ENCODE results near the gene GPS1.

Gene GPS1

GRCh38 chr17:82051776-82052637 is at the start of gene GPS1, which contains the start of gene RFNG:
Gene GPS1, plus strand, starts transcription at chr17:82051898. Its CDS starts 34 bp downstream, at chr17:82051932.
Gene RFNG, minus strand, starts transcription at chr17:82051811. Its CDS starts 45 bp downstream, at chr17:82051766.
- FAIRE-seq (no peak), DNase-seq (ENCODE audit: insufficient read length, low spot score) (peak; percentile 90)
- peak; percentile 61; the same call in 1 of the 2 replicates for TF ChIP-seq POLR2A (IDR thresholded peaks at IDR 0.05; ENCODE audit: low read depth, low read length)

- FAIRE-seq (no peak), DNase-seq (ENCODE audit: insufficient read length, low spot score) (peak; percentile 98)
- no peak; the same call in none of the 2 replicates for TF ChIP-seq POLR2A (IDR thresholded peaks at IDR 0.05; ENCODE audit: low read depth, low read length)
Observed at GRCh38 chr17:82003411-82004381, 48.0 kb upstream of the GPS1 start.

GRCh38 chr17:82004517-82005455 is 46.9 kb upstream of the GPS1 start:
- TF ChIP-seq POLR2A (IDR thresholded peaks at IDR 0.05; ENCODE audit: low read depth, low read length) = no peak
- DNase-seq (ENCODE audit: insufficient read length, low spot score) (no peak), FAIRE-seq (no peak)

- DNase-seq (ENCODE audit: insufficient read length, low spot score) (no peak), FAIRE-seq (no peak)
Observed at GRCh38 chr17:82005701-82006348, 45.9 kb upstream of the GPS1 start.

GRCh38 chr17:82006468-82007227 is 45.0 kb upstream of the GPS1 start:
- DNase-seq (ENCODE audit: insufficient read length, low spot score) (no peak), FAIRE-seq (no peak)
- TF ChIP-seq POLR2A (IDR thresholded peaks at IDR 0.05; ENCODE audit: low read depth, low read length) = no peak

More at GRCh38 chr17:82005701-82006348, 45.9 kb upstream of the GPS1 start:
- no peak for TF ChIP-seq POLR2A (IDR thresholded peaks at IDR 0.05; ENCODE audit: low read depth, low read length)

- DNase-seq (ENCODE audit: insufficient read length, low spot score) (no peak), FAIRE-seq (no peak)
- no peak for TF ChIP-seq POLR2A (IDR thresholded peaks at IDR 0.05; ENCODE audit: low read depth, low read length)
Observed at GRCh38 chr17:82007228-82007494, 44.5 kb upstream of the GPS1 start.

- DNase-seq (ENCODE audit: insufficient read length, low spot score) (no peak), FAIRE-seq (no peak)
- TF ChIP-seq POLR2A (IDR thresholded peaks at IDR 0.05; ENCODE audit: low read depth, low read length) = no peak
Observed at GRCh38 chr17:82007495-82008257, 44.0 kb upstream of the GPS1 start.

GRCh38 chr17:82008258-82008940 is 43.3 kb upstream of the GPS1 start:
- no peak for DNase-seq (ENCODE audit: insufficient read length, low spot score)
- TF ChIP-seq POLR2A (IDR thresholded peaks at IDR 0.05; ENCODE audit: low read depth, low read length) = no peak
- FAIRE-seq = no peak

GRCh38 chr17:82008941-82009405 is 42.7 kb upstream of the GPS1 start:
- DNase-seq (ENCODE audit: insufficient read length, low spot score) (no peak), FAIRE-seq (no peak)
- no peak for TF ChIP-seq POLR2A (IDR thresholded peaks at IDR 0.05; ENCODE audit: low read depth, low read length)

GRCh38 chr17:82009413-82009812 is 42.3 kb upstream of the GPS1 start:
- TF ChIP-seq POLR2A (IDR thresholded peaks at IDR 0.05; ENCODE audit: low read depth, low read length) = no peak
- no peak for DNase-seq (ENCODE audit: insufficient read length, low spot score)
- FAIRE-seq = no peak

All from H54 (cell line).